NB4 (cell line): ENCODE data around the gene SCYGR1.
A peak's percentile ranks its signal among the peaks of the same experiment; 100 is the strongest.

ENCODE experiments used
- DNase-seq: peaks from one replicate; pipeline ENCODE4 v3.0.0; 2010; ENCODE audit warnings: low read depth
- H3K4me3 ChIP-seq: one replicate; pipeline ENCODE4 v1.5.1; 2011; ENCODE audit warnings: mild to moderate bottlenecking, low read depth, low read length, moderate library complexity
- CTCF ChIP-seq: IDR thresholded peaks from one replicate; pipeline ENCODE4 v1.5.1; 2012; ENCODE audit warnings: low read depth, low read length
- MAX ChIP-seq: IDR thresholded peaks from 2 replicates; pipeline ENCODE4 v1.6.1; 2011; ENCODE audit warnings: low read depth, low read length
- MYC ChIP-seq: IDR thresholded peaks from 2 replicates; pipeline ENCODE4 v1.6.1; 2011; ENCODE audit warnings: low read depth, low read length
- POLR2A ChIP-seq: IDR thresholded peaks from 2 replicates; pipeline ENCODE4 v1.6.1; 2011; ENCODE audit warnings: mild to moderate bottlenecking; ENCODE audit not compliant: insufficient read length; ENCODE audit errors: extremely low read depth

Gene SCYGR1

GRCh38 chr2:227379095-227379494 is 8.7 kb downstream of the SCYGR1 start, which contains the start of gene TM4SF20:
Gene TM4SF20 (minus strand): TSS chr2:227379306. CDS start chr2:227379268, 38 bp downstream.
- no peak for DNase-seq
- no peak within 1 kb of the TSS for H3K4me3 ChIP-seq
- no peak for TF ChIP-seq POLR2A
- no peak for TF ChIP-seq MAX
- no peak for TF ChIP-seq MYC
- no peak for TF ChIP-seq CTCF

- no peak for TF ChIP-seq CTCF
- no peak for TF ChIP-seq POLR2A
- TF ChIP-seq MYC, result no peak
- no peak for TF ChIP-seq MAX
- DNase-seq, result no peak
- H3K4me3 ChIP-seq, result no peak overlapping the region
Measured at GRCh38 chr2:227378371-227378782, 9.4 kb downstream of the SCYGR1 start.

- no peak overlapping the region for H3K4me3 ChIP-seq
- DNase-seq, result no peak
- TF ChIP-seq POLR2A (no peak), MAX (no peak), CTCF (no peak), MYC (no peak)
Measured at GRCh38 chr2:227377467-227378351, 10.0 kb downstream of the SCYGR1 start.

- no peak overlapping the region for H3K4me3 ChIP-seq
- DNase-seq, result no peak
- TF ChIP-seq MYC, result no peak
- no peak for TF ChIP-seq CTCF
- no peak for TF ChIP-seq POLR2A
- TF ChIP-seq MAX, result no peak
Measured at GRCh38 chr2:227376656-227377396, 10.9 kb downstream of the SCYGR1 start.

GRCh38 chr2:227374158-227374557 is 13.6 kb downstream of the SCYGR1 start:
- TF ChIP-seq MYC (no peak), CTCF (no peak), MAX (no peak), POLR2A (no peak)
- peak; percentile 90 for DNase-seq

More at GRCh38 chr2:227374158-227374557, 13.6 kb downstream of the SCYGR1 start:
- no peak overlapping the region for H3K4me3 ChIP-seq
